DMS153 treated with DMSO at 0.1 percent for 48 hours (cell line): ENCODE results near the gene NLRC5.
"Not testable (repeated sequence)": the region's sequence is repeated elsewhere in the genome, so short reads cannot be mapped to it uniquely, and the experiment has no call there.

Experiments used
- DNase-seq: peaks from one replicate; lab custom pipeline; 2025; ENCODE audit not compliant: unreplicated experiment; lab: John Stamatoyannopoulos, UW

Gene NLRC5

GRCh38 chr16:57071081-57071732, 81.8 kb downstream of the NLRC5 start:
- DNase-seq, result not testable (repeated sequence)

GRCh38 chr16:57071831-57072582, 82.7 kb downstream of the NLRC5 start:
- no peak for DNase-seq

DNA sequence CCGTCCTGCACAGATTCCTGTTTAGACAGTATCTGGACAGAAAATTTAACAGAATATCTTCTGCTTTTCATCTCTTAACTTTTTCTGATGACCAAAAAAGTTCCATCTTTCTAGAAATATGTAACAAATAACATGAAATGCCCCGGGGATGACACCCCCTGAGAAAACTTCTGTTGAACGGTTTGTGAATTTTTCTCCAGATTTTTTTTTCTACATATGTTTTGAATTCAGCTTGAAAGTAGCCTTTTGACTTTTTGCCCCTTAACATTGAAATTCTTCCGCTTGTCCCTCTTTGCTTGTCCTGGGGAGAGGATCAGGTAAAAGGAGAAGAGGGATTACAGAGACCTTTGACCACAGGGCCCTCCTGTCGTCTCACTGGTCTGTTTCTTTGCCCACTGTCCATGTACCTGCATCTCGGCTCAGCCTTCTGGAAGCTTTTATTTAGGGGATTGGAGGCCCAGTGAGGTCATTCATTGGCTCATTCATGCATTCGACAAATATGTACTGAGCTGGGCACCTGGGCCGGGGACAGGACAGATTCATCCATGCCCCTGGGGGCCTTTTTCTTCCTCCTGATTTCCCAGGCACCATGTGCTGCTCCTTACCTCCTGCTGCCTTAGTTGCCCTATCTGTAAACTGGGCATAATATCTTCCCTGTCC, 83.4 kb downstream of the NLRC5 start:
- DNase-seq, result no peak

- DNase-seq, result no peak
These were observed 88.4 kb downstream of the NLRC5 start for GRCh38 chr16:57077714-57078113.

DNA sequence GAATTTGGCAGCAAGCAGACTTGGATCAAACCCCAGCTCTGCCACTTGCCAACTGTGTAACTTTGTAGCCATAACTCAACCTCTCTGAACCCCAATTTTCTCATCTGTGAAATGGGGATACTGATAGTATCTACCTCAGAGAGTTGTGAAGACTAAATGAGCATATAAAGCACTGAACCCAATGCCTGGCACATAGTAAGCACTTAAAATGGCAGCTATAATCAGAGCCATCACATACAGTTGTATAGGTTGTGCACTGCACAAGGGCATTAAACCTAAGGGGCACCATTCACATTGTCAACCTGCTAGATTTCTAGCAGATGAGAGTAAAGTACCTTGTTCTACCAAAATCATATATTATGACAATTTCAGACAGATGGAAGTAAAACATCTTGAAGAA, 92.4 kb downstream of the NLRC5 start:
- no peak for DNase-seq

DNA sequence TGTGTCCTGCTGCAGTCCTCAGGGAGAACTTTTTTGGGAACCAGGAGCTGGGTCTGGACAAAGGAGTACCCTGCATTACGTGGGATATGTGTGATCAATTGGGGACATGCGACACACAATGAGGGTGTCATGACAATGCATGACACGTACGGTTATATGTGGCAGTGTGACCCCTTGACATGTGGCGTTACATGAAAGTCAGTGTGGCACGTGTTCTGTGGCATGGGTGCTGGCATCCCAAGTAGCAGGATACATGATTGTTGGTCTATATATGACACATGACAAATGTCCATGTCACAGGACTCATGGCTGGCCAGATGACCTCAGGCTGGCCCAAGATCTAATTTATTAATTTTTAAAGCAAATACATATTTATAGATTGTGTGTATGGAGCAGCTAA, 93.3 kb downstream of the NLRC5 start:
- DNase-seq, result no peak

DNA sequence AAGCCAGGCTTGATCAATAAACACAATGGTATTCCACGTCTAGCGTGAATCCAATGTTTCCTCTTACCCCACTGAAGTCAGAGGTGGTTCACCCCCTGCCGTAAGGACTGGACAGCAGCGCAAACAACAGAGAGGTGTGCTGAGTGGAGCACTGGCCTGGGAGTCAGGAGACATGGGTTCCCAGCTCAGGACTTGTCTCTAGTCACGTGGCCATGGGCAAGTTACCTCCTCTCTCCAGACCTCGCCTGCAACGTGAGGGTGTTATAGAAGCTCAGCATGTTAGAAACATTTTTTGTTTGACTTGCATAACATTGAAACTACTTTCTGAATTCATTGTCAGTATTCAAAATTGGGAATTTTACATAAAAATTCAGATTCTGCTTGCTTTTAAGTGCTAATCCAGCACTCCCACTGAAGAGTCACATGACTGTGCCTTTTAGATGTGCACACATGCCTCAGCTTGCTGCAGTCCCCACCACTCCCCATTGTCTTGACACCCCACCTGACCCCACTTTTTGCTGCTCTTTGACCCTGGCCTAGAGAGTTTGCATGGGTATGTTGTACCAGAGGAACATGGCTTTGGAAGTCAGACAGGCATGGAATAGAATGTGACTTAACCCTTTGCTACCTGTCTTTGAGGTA, 94.2 kb downstream of the NLRC5 start:
- no peak for DNase-seq

DNA sequence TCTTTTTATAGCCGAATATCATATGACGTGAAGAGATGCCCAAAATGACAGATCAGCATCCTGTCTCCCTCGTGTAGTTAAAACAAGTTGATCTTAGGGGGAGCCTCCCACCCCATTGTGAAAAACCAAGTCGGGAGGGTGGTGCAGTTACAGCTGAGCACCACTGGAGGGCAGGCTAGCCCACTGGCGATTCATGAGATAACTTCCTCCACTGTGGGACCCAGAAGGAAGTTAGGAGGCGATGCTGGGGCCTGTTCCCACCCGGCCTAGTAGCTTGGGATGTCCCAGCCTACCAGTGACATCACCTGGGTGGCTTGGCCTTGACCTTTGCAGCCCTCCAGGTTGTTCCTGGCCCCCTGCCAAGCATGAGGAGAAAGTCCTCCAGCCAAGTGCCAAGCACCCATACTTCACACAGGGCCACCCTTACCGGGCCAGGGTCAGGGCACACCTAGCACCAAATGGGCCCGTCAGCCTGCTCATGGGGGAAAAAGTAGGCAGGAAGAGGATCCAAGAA, 95.0 kb downstream of the NLRC5 start:
- DNase-seq, result peak; percentile 56

- DNase-seq, result no peak
These were observed 95.6 kb downstream of the NLRC5 start for GRCh38 chr16:57084996-57085395.

DNA sequence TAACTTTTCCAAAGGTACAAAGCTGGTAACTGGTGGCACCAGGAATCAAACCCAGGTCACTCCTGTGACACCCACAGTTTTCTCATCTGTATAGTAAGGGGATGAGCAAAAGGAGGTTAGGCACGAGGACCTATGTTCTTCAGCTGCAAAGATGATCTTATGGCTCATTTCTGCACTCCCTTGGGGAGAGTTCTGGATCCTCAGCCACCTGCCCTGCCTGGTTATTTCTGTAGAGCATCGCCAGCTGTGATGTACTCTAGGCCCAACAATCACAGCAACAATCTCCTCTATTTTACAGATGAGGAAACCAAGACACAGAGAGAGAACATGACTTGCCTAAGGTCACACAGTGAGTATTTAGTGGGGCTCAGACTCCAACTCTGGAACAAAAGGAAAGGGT, 97.6 kb downstream of the NLRC5 start:
- no peak for DNase-seq

GRCh38 chr16:57089406-57089805, 100.0 kb downstream of the NLRC5 start:
- no peak for DNase-seq

- DNase-seq, result no peak
These were observed 102.0 kb downstream of the NLRC5 start for GRCh38 chr16:57091200-57091974.

DNA sequence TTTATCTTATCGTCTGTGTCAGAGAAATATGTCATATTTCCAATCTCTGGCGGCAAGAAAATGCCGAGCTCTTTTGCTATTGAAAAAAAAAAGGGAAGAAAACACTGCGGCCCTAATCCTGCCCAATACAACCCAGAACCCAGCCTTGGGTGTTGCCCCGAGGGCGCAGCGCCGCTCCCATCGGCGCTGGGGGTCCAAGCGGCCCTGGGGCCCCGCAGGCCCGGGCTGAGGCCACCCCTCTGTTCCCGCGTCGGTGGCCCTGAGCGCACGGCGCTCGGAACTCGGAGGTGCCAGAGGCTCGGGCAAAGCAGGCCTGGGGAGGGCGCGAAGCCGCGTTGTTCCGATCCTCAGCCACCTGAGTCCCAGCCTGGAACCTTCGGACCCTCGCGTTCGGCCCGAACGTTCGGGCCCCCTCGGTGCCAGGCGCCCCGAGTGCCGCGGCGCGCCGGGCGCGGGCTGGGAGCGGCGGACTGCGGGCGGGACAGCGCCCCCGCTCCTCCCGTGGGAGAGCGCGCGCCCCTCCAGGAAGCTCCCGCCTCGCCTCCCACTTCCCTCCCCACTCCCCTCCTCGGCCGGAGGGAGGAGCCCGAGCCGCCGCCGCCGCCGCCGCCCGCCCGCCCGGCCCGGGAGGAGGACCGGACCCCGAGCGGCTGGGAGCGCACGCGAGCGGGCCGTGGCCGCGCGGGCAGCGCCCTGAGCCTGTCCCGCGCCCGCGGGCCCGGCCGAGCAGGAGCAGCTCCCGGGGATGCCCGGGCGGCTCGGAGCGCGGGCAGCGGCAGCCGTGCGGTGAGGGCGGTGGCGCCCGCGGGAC, 102.8 kb downstream of the NLRC5 start, which contains the start of gene CPNE2:
Gene CPNE2, plus strand, starts transcription at position 609 of the 811 bp plus-strand sequence. CDS start 18,160 bp downstream, outside the sequence.
- DNase-seq, result no peak

GRCh38 chr16:57092786-57093411, 103.5 kb downstream of the NLRC5 start:
- DNase-seq, result no peak

GRCh38 chr16:57093666-57094564, 104.6 kb downstream of the NLRC5 start:
- no peak for DNase-seq

- DNase-seq, result no peak
These were observed 105.6 kb downstream of the NLRC5 start for GRCh38 chr16:57094911-57095310.

DNA sequence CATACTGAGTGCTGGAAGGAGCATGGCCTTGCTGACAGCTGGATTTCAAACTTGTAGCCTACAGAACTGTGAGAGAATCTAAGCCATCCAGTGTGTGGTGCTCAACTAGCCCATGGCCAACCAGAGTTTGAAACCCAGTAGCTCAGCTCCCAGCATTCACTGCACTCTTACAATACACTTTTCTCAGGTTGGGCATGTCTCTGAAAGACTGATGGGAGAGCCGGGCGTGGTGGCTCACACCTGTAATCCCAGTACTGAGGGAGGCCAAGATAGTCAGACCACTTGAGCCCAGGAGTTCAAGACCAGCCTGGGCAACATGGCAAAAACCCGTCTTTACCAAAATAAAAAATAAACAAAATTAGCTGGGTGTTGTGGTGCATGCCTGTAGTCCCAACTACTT, 106.8 kb downstream of the NLRC5 start:
- DNase-seq, result no peak

GRCh38 chr16:57096793-57097192, 107.4 kb downstream of the NLRC5 start:
- DNase-seq, result no peak
